Keratinocyte (primary cell): ENCODE results near the gene GOLT1A. TPM values are rescaled to one million over a fixed set of nuclear protein-coding genes. Genes with fewer than 3 reads are reported as not detected.

Source experiments
- DNase-seq: peaks from one replicate; pipeline ENCODE4 v3.0.0-alpha.2; 2011; ENCODE audit warnings: low read depth, missing footprints, low spot score
- FAIRE-seq: peaks from 2 replicates; lab custom pipeline; 2011; peaks lifted over from hg19 to GRCh38; lab: Jason Lieb, UNC
- H2AFZ ChIP-seq: 2 replicates; pipeline ENCODE4 v1.6.0; 2012; ENCODE audit warnings: low read length, control low read depth, inconsistent platforms; ENCODE audit not compliant: control insufficient read depth
- H3K27ac ChIP-seq: 2 replicates; pipeline ENCODE4 v1.5.1; 2011; ENCODE audit warnings: low read length; ENCODE audit not compliant: control insufficient read depth, insufficient read depth
- H3K27me3 ChIP-seq: 3 replicates; pipeline ENCODE4 v1.6.0; 2011; ENCODE audit warnings: low read length; ENCODE audit not compliant: control insufficient read depth, insufficient read depth; ENCODE audit errors: extremely low read depth
- H3K36me3 ChIP-seq, 2 experiments: 2 replicates in 1 of 2; 3 replicates in 1 of 2; pipeline ENCODE4 v1.5.1; 2011; ENCODE audit warnings: low read length in 2 of 2, mild to moderate bottlenecking in 1 of 2; ENCODE audit not compliant: control insufficient read depth in 2 of 2, insufficient read depth in 2 of 2; ENCODE audit errors: extremely low read depth in 1 of 2
- H3K4me1 ChIP-seq: 3 replicates; pipeline ENCODE4 v1.5.1; 2011; ENCODE audit warnings: low read length; ENCODE audit not compliant: control insufficient read depth, insufficient read depth; ENCODE audit errors: extremely low read depth
- H3K4me2 ChIP-seq: 3 replicates; pipeline ENCODE4 v1.6.0; 2011; ENCODE audit warnings: low read depth, low read length; ENCODE audit not compliant: control insufficient read depth, insufficient read depth; ENCODE audit errors: extremely low read depth
- H3K4me3 ChIP-seq, 3 experiments: fragments of 200-600 bp in 1 of 3; sonication (generic) in 1 of 3; 2 replicates in 2 of 3; 3 replicates in 1 of 3; pipeline ENCODE4 v1.5.1; 2011 to 2016; ENCODE audit warnings: low read length in 3 of 3, mild to moderate bottlenecking in 3 of 3, control low read depth in 2 of 3, inconsistent platforms in 1 of 3, low read depth in 1 of 3, mixed read lengths in 1 of 3, mixed run types in 1 of 3, moderate library complexity in 1 of 3; ENCODE audit not compliant: control insufficient read depth in 2 of 3, insufficient read depth in 2 of 3; ENCODE audit errors: extremely low read depth in 1 of 3
- H3K79me2 ChIP-seq: 2 replicates; pipeline ENCODE4 v1.6.0; 2012; ENCODE audit warnings: low read length; ENCODE audit not compliant: control insufficient read depth, insufficient read depth
- H3K9ac ChIP-seq: 3 replicates; pipeline ENCODE4 v1.6.0; 2011; ENCODE audit warnings: low read length; ENCODE audit not compliant: control insufficient read depth, insufficient read depth; ENCODE audit errors: extremely low read depth
- H3K9me1 ChIP-seq: 3 replicates; pipeline ENCODE4 v1.6.0; 2011; ENCODE audit warnings: low read length; ENCODE audit not compliant: control insufficient read depth, insufficient read depth; ENCODE audit errors: extremely low read depth
- H3K9me3 ChIP-seq: 2 replicates; pipeline ENCODE4 v1.5.1; 2012; ENCODE audit warnings: low read depth, low read length; ENCODE audit not compliant: control insufficient read depth
- H4K20me1 ChIP-seq: 3 replicates; pipeline ENCODE4 v1.6.0; 2011; ENCODE audit warnings: low read length; ENCODE audit not compliant: control insufficient read depth, insufficient read depth; ENCODE audit errors: extremely low read depth
- EZH2 ChIP-seq: IDR thresholded peaks from one replicate; pipeline ENCODE4 v1.6.1; 2012; ENCODE audit warnings: inconsistent platforms, mild to moderate bottlenecking, low read length, moderate library complexity
- dilution Hi-C: fragments of 300-500 bp; cut with MboI; formaldehyde crosslinking; loops from one replicate; pipeline ENCODE4 v1.7.0; 2020; ENCODE audit warnings: low sequenced_read_pairs; ENCODE audit not compliant: extremely low pct_ligation_motif_present
- polyA plus RNA-seq, 5 experiments: library from polyadenylated mRNA; depleted of rRNA in 3 of 5; stranded (reverse) in 3 of 5; stranded (forward) in 1 of 5; unstranded in 1 of 5; fragments of >200 nt; gene quantifications; 1 replicate in 1 of 5; 2 replicates in 3 of 5; 3 replicates in 1 of 5; pipeline versions ENCODE4 v1.2.1 to v1.2.3, GENCODE V29; 2011 to 2012; ENCODE audit warnings: missing spikeins in 2 of 5, low read depth in 1 of 5, low replicate concordance in 1 of 5
- TF ChIP-seq, protein P1 (sequence below), 3 experiments: IDR thresholded peaks in 1 of 3; conservative IDR thresholded peaks in 1 of 3; optimal IDR thresholded peaks in 1 of 3; 2 replicates in 2 of 3; 3 replicates in 1 of 3; pipeline versions ENCODE3 to v1.5.1; 2011; ENCODE audit warnings: low read length in 3 of 3, mild to moderate bottlenecking in 3 of 3, moderate library complexity in 2 of 3, control low read depth in 1 of 3, inconsistent platforms in 1 of 3; ENCODE audit not compliant: insufficient read depth in 2 of 3; ENCODE audit errors: extremely low read depth in 1 of 3

The GOLT1A gene
- polyA plus RNA-seq, 1 donor (not counting 4 experiments of a cell fraction or from before 2014, with no cell fraction given) = 0.46 TPM

DNA sequence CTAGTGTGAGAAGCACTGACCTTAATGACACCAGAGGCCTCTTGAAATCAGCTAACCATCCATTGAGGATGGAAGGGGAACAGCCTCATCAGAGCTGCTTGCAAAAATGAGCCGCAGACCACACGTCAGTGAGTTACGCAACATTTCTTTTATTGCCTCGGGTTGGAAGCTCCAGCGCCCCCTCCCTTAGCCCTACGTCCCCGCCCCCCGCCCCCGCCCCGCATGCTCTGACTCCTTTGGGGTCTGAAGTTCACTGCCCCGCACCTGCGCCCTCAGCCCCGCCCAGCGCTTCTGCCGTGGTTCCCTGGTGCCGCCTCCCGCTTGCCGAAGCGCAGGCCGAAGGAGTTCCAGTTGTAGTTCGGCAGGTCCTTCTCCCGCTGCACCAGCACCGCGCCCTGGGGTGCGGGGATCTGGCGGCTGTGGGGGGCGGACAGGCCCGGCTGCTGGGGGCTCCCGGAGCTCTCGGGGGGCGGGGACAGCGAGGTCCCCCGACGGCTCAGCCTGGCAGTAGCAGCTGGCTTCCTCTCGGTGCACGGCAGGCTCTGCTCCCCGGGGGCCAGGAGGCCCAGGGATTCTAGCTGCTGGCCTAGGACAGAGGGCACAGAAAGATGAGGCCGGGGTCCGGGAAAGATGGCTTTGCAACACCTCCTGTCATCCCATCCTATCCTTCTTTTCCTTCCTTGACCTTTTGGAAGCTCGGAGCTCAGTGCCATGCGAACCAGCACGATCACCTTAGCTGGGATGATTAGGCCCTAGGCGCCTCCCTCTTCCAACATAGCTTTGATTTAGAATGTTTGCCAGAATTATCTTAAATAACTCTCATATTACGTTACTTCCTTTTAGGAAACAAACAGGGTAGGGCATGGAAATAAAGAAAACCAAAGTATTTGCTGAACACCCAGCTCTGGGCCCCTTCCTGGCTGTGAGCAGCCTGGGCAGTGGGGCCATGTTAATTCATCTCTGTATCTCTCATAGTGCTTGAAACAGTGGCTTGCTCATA, 23.3 kb downstream of the GOLT1A start:
- no peak overlapping the region for H3K9ac ChIP-seq
- peak overlapping the region; percentile 8 for H3K4me2 ChIP-seq

DNA sequence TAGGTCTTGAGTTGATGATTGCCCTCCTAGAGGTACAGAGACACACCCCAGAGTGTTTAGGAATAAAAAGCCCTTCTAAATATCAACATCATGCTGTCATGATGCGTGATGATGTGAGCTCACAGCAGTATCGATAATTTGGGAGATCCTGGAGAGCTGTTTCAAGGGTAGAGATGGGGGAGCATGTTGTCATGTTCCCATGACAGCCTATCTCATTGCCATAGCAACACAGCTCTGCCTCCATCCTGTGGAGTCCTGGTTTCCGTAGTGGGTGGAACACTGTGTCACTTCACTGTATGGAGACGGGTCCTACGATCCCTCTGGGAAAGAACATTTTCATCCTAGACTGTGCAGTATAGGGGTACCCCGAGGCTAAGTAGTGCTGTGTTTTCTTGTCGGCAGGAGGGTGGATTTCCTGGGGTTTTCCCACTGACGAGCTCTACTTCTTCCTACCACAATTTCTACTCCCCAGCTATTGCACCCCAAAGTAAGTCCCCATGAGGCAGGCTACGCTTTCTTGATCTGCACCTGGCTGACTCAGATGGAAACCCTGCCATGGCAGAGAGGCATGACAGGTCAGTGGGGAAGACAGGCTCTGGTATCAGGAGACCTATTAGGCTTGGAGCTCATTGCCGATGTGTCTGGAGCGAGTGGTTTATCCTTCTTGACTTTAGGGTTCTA, 24.7 kb downstream of the GOLT1A start:
- TF ChIP-seq, protein P1, sequence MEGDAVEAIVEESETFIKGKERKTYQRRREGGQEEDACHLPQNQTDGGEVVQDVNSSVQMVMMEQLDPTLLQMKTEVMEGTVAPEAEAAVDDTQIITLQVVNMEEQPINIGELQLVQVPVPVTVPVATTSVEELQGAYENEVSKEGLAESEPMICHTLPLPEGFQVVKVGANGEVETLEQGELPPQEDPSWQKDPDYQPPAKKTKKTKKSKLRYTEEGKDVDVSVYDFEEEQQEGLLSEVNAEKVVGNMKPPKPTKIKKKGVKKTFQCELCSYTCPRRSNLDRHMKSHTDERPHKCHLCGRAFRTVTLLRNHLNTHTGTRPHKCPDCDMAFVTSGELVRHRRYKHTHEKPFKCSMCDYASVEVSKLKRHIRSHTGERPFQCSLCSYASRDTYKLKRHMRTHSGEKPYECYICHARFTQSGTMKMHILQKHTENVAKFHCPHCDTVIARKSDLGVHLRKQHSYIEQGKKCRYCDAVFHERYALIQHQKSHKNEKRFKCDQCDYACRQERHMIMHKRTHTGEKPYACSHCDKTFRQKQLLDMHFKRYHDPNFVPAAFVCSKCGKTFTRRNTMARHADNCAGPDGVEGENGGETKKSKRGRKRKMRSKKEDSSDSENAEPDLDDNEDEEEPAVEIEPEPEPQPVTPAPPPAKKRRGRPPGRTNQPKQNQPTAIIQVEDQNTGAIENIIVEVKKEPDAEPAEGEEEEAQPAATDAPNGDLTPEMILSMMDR (optimal IDR thresholded peaks at IDR 0.05 in 1 of 3, IDR thresholded peaks at IDR 0.05 in 1 of 3, conservative IDR thresholded peaks at IDR 0.05 in 1 of 3; ENCODE audit: extremely low read depth in 1 of 3, insufficient read depth in 2 of 3, low read length in 3 of 3) = no peak
- TF ChIP-seq EZH2 = no peak
- Histone ChIP-seq H3K9me3 (no peaks in the 10 kb centered on the region), H3K36me3 (no peaks in the 10 kb centered on the region), H3K79me2 (no peaks in the 10 kb centered on the region), H3K9ac (no peak overlapping the region), H3K4me2 (no peak overlapping the region), H2AFZ (no peak overlapping the region), H4K20me1 (no peaks in the 10 kb centered on the region), H3K9me1 (no peaks in the 10 kb centered on the region), H3K4me3 (no peak overlapping the region), H3K27ac (no peak overlapping the region), H3K4me1 (peaks cover 6% of the 10 kb centered on the region), H3K27me3 (peaks cover 9% of the 10 kb centered on the region)
- DNase-seq (no peak), FAIRE-seq (no peak)
- dilution Hi-C loops = no loop called here

More for the DNA sequence above, 23.3 kb downstream of the GOLT1A start:
- TF ChIP-seq, protein P1 (optimal IDR thresholded peaks at IDR 0.05 in 1 of 3, IDR thresholded peaks at IDR 0.05 in 1 of 3, conservative IDR thresholded peaks at IDR 0.05 in 1 of 3; ENCODE audit: extremely low read depth in 1 of 3, insufficient read depth in 2 of 3, low read length in 3 of 3) = no peak
- no peak for TF ChIP-seq EZH2
- DNase-seq = no peak
- no peaks in the 10 kb centered on the region for H4K20me1 ChIP-seq
- peaks cover 14% of the 10 kb centered on the region for H3K27me3 ChIP-seq
- H3K4me1 ChIP-seq = peaks cover 7% of the 10 kb centered on the region
- H3K79me2 ChIP-seq = no peaks in the 10 kb centered on the region
- peak overlapping the region; percentile 45 for H2AFZ ChIP-seq
- H3K9me3 ChIP-seq = no peaks in the 10 kb centered on the region
- dilution Hi-C loops = no loop called here
- no peak overlapping the region for H3K27ac ChIP-seq
- H3K9me1 ChIP-seq = no peaks in the 10 kb centered on the region
- no peak overlapping the region for H3K4me3 ChIP-seq
- no peak for FAIRE-seq
- H3K36me3 ChIP-seq = no peaks in the 10 kb centered on the region
